ENCODE measurements around the gene CRB2. TPM values are rescaled to one million over a fixed set of nuclear protein-coding genes. Genes with fewer than 3 reads are reported as not detected.

The CRB2 gene
- total RNA-seq, 1 experiment from 2014 or later, result 0.07 TPM

- Histone ChIP-seq H3K4me3 (replicated peaks in 1 of 2; ENCODE audit: low read depth in 1 of 2, low read length in 2 of 2) (no peak overlapping the region), H3K79me2 (ENCODE audit: insufficient read depth, low read length) (no peaks in the 10 kb centered on the region), H3K27ac (ENCODE audit: low read depth, low read length) (no peak overlapping the region), H3K9me3 (ENCODE audit: control insufficient read depth in 1 of 2, insufficient read depth in 1 of 2, low read depth in 1 of 2, low read length in 2 of 2) (no peaks in the 10 kb centered on the region), H2AFZ (ENCODE audit: low read depth, low read length, poor library complexity, severe bottlenecking) (no peak overlapping the region), H3K4me1 (ENCODE audit: control insufficient read depth in 1 of 2, insufficient read depth in 2 of 2, low read length in 2 of 2) (peaks cover 0 to 12% of the 10 kb centered on the region in 2 experiments; a peak in 2 of 4 replicates), H3K36me3 (ENCODE audit: control insufficient read depth in 1 of 2, insufficient read depth in 2 of 2, low read length in 2 of 2) (no peaks in the 10 kb centered on the region), H3K9ac (ENCODE audit: low read length) (no peak overlapping the region), H3K27me3 (ENCODE audit: insufficient read depth, low read length) (no peaks in the 10 kb centered on the region), H4K20me1 (ENCODE audit: insufficient read depth) (no peaks in the 10 kb centered on the region), H3K9me2 (ENCODE audit: insufficient read depth) (no peaks in the 10 kb centered on the region), H3K4me2 (ENCODE audit: low read length) (no peak overlapping the region)
- DNase-seq (ENCODE audit: low read depth, low spot score) (no peak), ATAC-seq (no peak)
- intact Hi-C loops (cut with micrococcal nuclease), result no loop called here
- TF ChIP-seq SRF (IDR thresholded peaks at IDR 0.05; ENCODE audit: low read depth), result no peak
- TF ChIP-seq JUND (IDR thresholded peaks at IDR 0.05), result no peak
- no peak for TF ChIP-seq ZNF274 (IDR thresholded peaks at IDR 0.05; ENCODE audit: low read depth, low read length)
- no peak for TF ChIP-seq CEBPB (IDR thresholded peaks at IDR 0.05; ENCODE audit: low read depth)
- no peak for TF ChIP-seq POLR2AphosphoS5 (IDR thresholded peaks at IDR 0.05; ENCODE audit: low read depth, low read length)
- no peak for TF ChIP-seq RAD21 (IDR thresholded peaks at IDR 0.05; ENCODE audit: low read depth)
- no peak for TF ChIP-seq SIN3A (IDR thresholded peaks at IDR 0.05; ENCODE audit: low read depth)
- no peak for TF ChIP-seq ZFX (IDR thresholded peaks at IDR 0.05)
- RAD21 ChIA-PET (ENCODE audit: low non-redundant PET in 1 of 2, low total read pairs in 2 of 2, uncharacterized antibody in 2 of 2, unreplicated experiment in 2 of 2), result no interaction called here
- no TSS peak for BruUV-seq (replicated peaks)
- POLR2A ChIA-PET, result no interaction called here
- CTCF ChIA-PET, result no interaction called here
Observed at GRCh38 chr9:123316053-123316718, 39.8 kb upstream of the CRB2 start.

GRCh38 chr9:123318202-123318601 is 37.8 kb upstream of the CRB2 start:
- H3K36me3 ChIP-seq (ENCODE audit: control insufficient read depth in 1 of 2, insufficient read depth in 2 of 2, low read length in 2 of 2), result no peaks in the 10 kb centered on the region
- no peak overlapping the region for H3K9ac ChIP-seq (ENCODE audit: low read length)
- H3K4me1 ChIP-seq (ENCODE audit: control insufficient read depth in 1 of 2, insufficient read depth in 2 of 2, low read length in 2 of 2), result peaks cover 0 to 6% of the 10 kb centered on the region in 2 experiments; a peak in 1 of 4 replicates
- no peak for ATAC-seq
- intact Hi-C loops (cut with micrococcal nuclease), result no loop called here
- no peak overlapping the region for H3K4me3 ChIP-seq (replicated peaks in 1 of 2; ENCODE audit: low read depth in 1 of 2, low read length in 2 of 2)
- CTCF ChIA-PET, result no interaction called here
- no peaks in the 10 kb centered on the region for H3K9me3 ChIP-seq (ENCODE audit: control insufficient read depth in 1 of 2, insufficient read depth in 1 of 2, low read depth in 1 of 2, low read length in 2 of 2)
- H3K79me2 ChIP-seq (ENCODE audit: insufficient read depth, low read length), result no peaks in the 10 kb centered on the region
- BruUV-seq (replicated peaks), result no TSS peak
- no peak for DNase-seq (ENCODE audit: low read depth, low spot score)
- no peak overlapping the region for H3K4me2 ChIP-seq (ENCODE audit: low read length)
- no peaks in the 10 kb centered on the region for H4K20me1 ChIP-seq (ENCODE audit: insufficient read depth)
- no peak overlapping the region for H3K27ac ChIP-seq (ENCODE audit: low read depth, low read length)
- RAD21 ChIA-PET (ENCODE audit: low non-redundant PET in 1 of 2, low total read pairs in 2 of 2, uncharacterized antibody in 2 of 2, unreplicated experiment in 2 of 2), result no interaction called here
- no peak for TF ChIP-seq TCF7L2 (IDR thresholded peaks at IDR 0.05; ENCODE audit: borderline replicate concordance, extremely low read depth, insufficient read depth, insufficient read length)
- no peak for TF ChIP-seq REST (IDR thresholded peaks at IDR 0.05; ENCODE audit: low read depth)
- no peak for TF ChIP-seq FOSL1 (IDR thresholded peaks at IDR 0.05; ENCODE audit: low read depth)
- TF ChIP-seq SIN3A (IDR thresholded peaks at IDR 0.05; ENCODE audit: low read depth), result no peak
- no peak for TF ChIP-seq POLR2AphosphoS5 (IDR thresholded peaks at IDR 0.05; ENCODE audit: low read depth, low read length)
- H3K9me2 ChIP-seq (ENCODE audit: insufficient read depth), result no peaks in the 10 kb centered on the region
- H3K27me3 ChIP-seq (ENCODE audit: insufficient read depth, low read length), result no peaks in the 10 kb centered on the region
- POLR2A ChIA-PET, result no interaction called here
- H2AFZ ChIP-seq (ENCODE audit: low read depth, low read length, poor library complexity, severe bottlenecking), result no peak overlapping the region
